Endothelial cell of umbilical vein (primary cell): Measurements from ENCODE around the gene EFNB3. TPM values are rescaled to one million over a fixed set of nuclear protein-coding genes. Genes with fewer than 3 reads are reported as not detected.

Experiments used
- BruUV-seq: library from RNA; stranded (reverse); fragments of 400-500 nt; replicated peaks from 2 replicates; lab custom pipeline; 2021; lab: Mats Ljungman, UMichigan
- CTCF ChIA-PET: fragments of 300-600, 350-600 bp; sonication (Branson Sonifier 250); formaldehyde crosslinking; loops from one replicate; lab custom pipeline; 2021; ENCODE audit warnings: antibody characterized with exemption, inconsistent platforms; lab: Charles Lee
- POLR2A ChIA-PET: fragments of 300-600, 350-600 bp; sonication (Branson Sonifier 250); formaldehyde crosslinking; loops from one replicate; lab custom pipeline; 2021; ENCODE audit warnings: antibody characterized with exemption, inconsistent platforms; lab: Charles Lee
- DNase-seq: peaks from one replicate; pipeline ENCODE4 v3.0.0-alpha.2; 2011; ENCODE audit warnings: low read depth, low spot score
- FAIRE-seq: peaks from 2 replicates; lab custom pipeline; 2011; peaks lifted over from hg19 to GRCh38; lab: Jason Lieb, UNC
- H2AFZ ChIP-seq: 2 replicates; pipeline ENCODE4 v1.6.0; 2012; ENCODE audit warnings: low read depth, low read length, control low read depth, inconsistent platforms
- H3K27ac ChIP-seq: 2 replicates; pipeline ENCODE4 v1.5.1; 2011; ENCODE audit warnings: low read depth, mild to moderate bottlenecking, control low read depth, low read length, moderate library complexity; ENCODE audit not compliant: insufficient read depth
- H3K27me3 ChIP-seq, 2 experiments: 2 replicates each; pipeline versions ENCODE4 v1.6.0 to v1.6.1; 2011; ENCODE audit warnings: low read length in 2 of 2, mixed read lengths in 1 of 2; ENCODE audit not compliant: control insufficient read depth in 2 of 2, insufficient read depth in 2 of 2
- H3K36me3 ChIP-seq, 2 experiments: 2 replicates in 1 of 2; 3 replicates in 1 of 2; pipeline ENCODE4 v1.5.1; 2011; ENCODE audit warnings: low read length in 2 of 2, mild to moderate bottlenecking in 1 of 2, moderate library complexity in 1 of 2; ENCODE audit not compliant: control insufficient read depth in 2 of 2, insufficient read depth in 2 of 2; ENCODE audit errors: extremely low read depth in 1 of 2
- H3K4me1 ChIP-seq: 3 replicates; pipeline ENCODE4 v1.5.1; 2011; ENCODE audit warnings: mild to moderate bottlenecking, low read length; ENCODE audit not compliant: control insufficient read depth, insufficient read depth; ENCODE audit errors: extremely low read depth
- H3K4me2 ChIP-seq: 2 replicates; pipeline ENCODE4 v1.6.1; 2011; ENCODE audit warnings: low read length, control low read depth, mixed read lengths; ENCODE audit not compliant: insufficient read depth
- H3K4me3 ChIP-seq, 3 experiments: fragments of 200-600 bp in 1 of 3; sonication (generic), shearing (Covaris generic) in 1 of 3; replicated peaks in 1 of 3; 2 replicates each; pipeline ENCODE4 v1.5.1; 2011 to 2016; ENCODE audit warnings: control low read depth in 3 of 3, low read length in 3 of 3, mild to moderate bottlenecking in 2 of 3, inconsistent platforms in 1 of 3, low read depth in 1 of 3, moderate library complexity in 1 of 3; ENCODE audit not compliant: insufficient read depth in 1 of 3
- H3K79me2 ChIP-seq: 2 replicates; pipeline ENCODE4 v1.6.0; 2012; ENCODE audit warnings: low read length, inconsistent platforms; ENCODE audit not compliant: control insufficient read depth, insufficient read depth
- H3K9ac ChIP-seq: replicated peaks from 2 replicates; pipeline ENCODE3; 2011; ENCODE audit warnings: low read length, control low read depth; ENCODE audit not compliant: insufficient read depth; ENCODE audit errors: extremely low read depth
- H3K9me1 ChIP-seq: replicated peaks from 3 replicates; pipeline ENCODE4 v1.6.0; 2011; ENCODE audit warnings: mild to moderate bottlenecking, low read length; ENCODE audit not compliant: control insufficient read depth, insufficient read depth; ENCODE audit errors: extremely low read depth
- H3K9me3 ChIP-seq: replicated peaks from 2 replicates; pipeline ENCODE4 v1.5.1; 2012; ENCODE audit warnings: low read length, inconsistent platforms; ENCODE audit not compliant: control insufficient read depth, insufficient read depth
- H4K20me1 ChIP-seq: replicated peaks from 2 replicates; pipeline ENCODE3; 2011; ENCODE audit warnings: mild to moderate bottlenecking, low read length; ENCODE audit not compliant: control insufficient read depth, insufficient read depth; ENCODE audit errors: extremely low read depth
- CTCF ChIP-seq, 2 donors: IDR thresholded peaks; 1 replicate in 1 of 2; 2 replicates in 1 of 2; pipeline ENCODE4 v1.5.1; 2011; ENCODE audit warnings: low read length in 2 of 2, mild to moderate bottlenecking in 2 of 2, moderate library complexity in 2 of 2, control low read depth in 1 of 2, inconsistent platforms in 1 of 2, low read depth in 1 of 2; ENCODE audit not compliant: insufficient read depth in 1 of 2; ENCODE audit errors: extremely low read depth in 1 of 2
- EZH2 ChIP-seq: IDR thresholded peaks from 2 replicates; pipeline ENCODE4 v1.6.1; 2012; ENCODE audit warnings: borderline replicate concordance, low read depth, mild to moderate bottlenecking, moderate library complexity, low read length, inconsistent platforms; ENCODE audit not compliant: severe bottlenecking
- FOS ChIP-seq: IDR thresholded peaks from 2 replicates; pipeline ENCODE4 v1.6.1; 2011; ENCODE audit warnings: mild to moderate bottlenecking, low read length, moderate library complexity, borderline replicate concordance; ENCODE audit not compliant: insufficient read depth
- GATA2 ChIP-seq: IDR thresholded peaks from 2 replicates; pipeline ENCODE4 v1.7.0; 2011; ENCODE audit warnings: low read depth, mild to moderate bottlenecking, moderate library complexity, mixed read lengths, low read length; ENCODE audit not compliant: insufficient read length, insufficient read depth
- JUN ChIP-seq: IDR thresholded peaks from 2 replicates; pipeline ENCODE4 v1.6.1; 2011; ENCODE audit warnings: borderline replicate concordance, low read depth; ENCODE audit not compliant: insufficient read length, insufficient read depth
- MAX ChIP-seq: IDR thresholded peaks from 2 replicates; pipeline ENCODE4 v1.6.1; 2011; ENCODE audit not compliant: insufficient read depth, insufficient read length
- MYC ChIP-seq: IDR thresholded peaks from one replicate; pipeline ENCODE4 v1.6.1; 2011; ENCODE audit warnings: mild to moderate bottlenecking, low read depth, low read length
- POLR2A ChIP-seq: IDR thresholded peaks from 2 replicates; pipeline ENCODE4 v1.6.1; 2012; ENCODE audit warnings: low read depth, mild to moderate bottlenecking, control low read depth, low read length
- POLR2AphosphoS5 ChIP-seq: IDR thresholded peaks from 2 replicates; pipeline ENCODE4 v1.6.1; 2012; ENCODE audit warnings: low read depth, mild to moderate bottlenecking, control low read depth, low read length, moderate library complexity; ENCODE audit not compliant: insufficient read depth
- dilution Hi-C: fragments of 300-500 bp; cut with MboI; formaldehyde crosslinking; loops from one replicate; pipeline ENCODE4 v1.15.0; 2019; ENCODE audit warnings: low sequenced_read_pairs; ENCODE audit not compliant: extremely low pct_ligation_motif_present
- intact Hi-C: fragments of 100-400 bp; cut with micrococcal nuclease; formaldehyde crosslinking; loops from one replicate; pipeline ENCODE4 v1.10.0; 2022
- polyA plus RNA-seq, 4 experiments: library from polyadenylated mRNA; depleted of rRNA in 3 of 4; stranded (reverse) in 3 of 4; unstranded in 1 of 4; fragments of >200 nt; gene quantifications; 2 replicates each; pipeline versions ENCODE4 v1.2.1 to v1.2.3, GENCODE V29; 2011 to 2012; ENCODE audit warnings: missing spikeins in 1 of 4
- total RNA-seq: library from RNA; stranded (reverse); gene quantifications from 2 replicates; pipeline ENCODE4 v1.2.3, GENCODE V29; 2021

Gene EFNB3
- total and polyA plus RNA-seq, 2 donors (not counting 3 experiments of a cell fraction or from before 2014, with no cell fraction given), result 1.1 to 2.9 TPM

GRCh38 chr17:7717756-7718350 lies 12.9 kb downstream of the EFNB3 start:
- TF ChIP-seq POLR2A, result no peak
- no peak for TF ChIP-seq MAX
- TF ChIP-seq EZH2, result no peak
- no peak for TF ChIP-seq FOS
- TF ChIP-seq POLR2AphosphoS5, result no peak
- TF ChIP-seq MYC, result no peak
- TF ChIP-seq GATA2, result no peak
- TF ChIP-seq CTCF (IDR thresholded peaks at IDR 0.05; ENCODE audit: extremely low read depth in 1 of 2, insufficient read depth in 1 of 2, low read depth in 1 of 2, low read length in 2 of 2), result no peak
- no peak for TF ChIP-seq JUN
- BruUV-seq, result no TSS peak
- Histone ChIP-seq H3K4me3 (peak overlapping the region; percentile 53 to 69 (median 63)), H4K20me1 (no peaks in the 10 kb centered on the region), H3K27ac (no peak overlapping the region), H3K9ac (no peak overlapping the region), H3K9me1 (no peaks in the 10 kb centered on the region), H3K9me3 (no peaks in the 10 kb centered on the region), H3K79me2 (no peaks in the 10 kb centered on the region), H3K36me3 (no peaks in the 10 kb centered on the region), H3K4me1 (peaks cover 5% of the 10 kb centered on the region), H3K4me2 (peak overlapping the region; percentile 89), H3K27me3 (peaks cover 23 to 32% of the 10 kb centered on the region in 2 experiments), H2AFZ (peak overlapping the region; percentile 98)
- no peak for FAIRE-seq
- dilution Hi-C loops, result no loop called here
- DNase-seq, result no peak
- ChIA-PET POLR2A (no interaction called here), CTCF (interaction anchor here (0.7 to 4.5 kb wide), 9 partner anchors 13 to 324 kb away, joined by 3 to 45 read pairs (median 6); partner anchors contain the start of genes EFNB3, FXR2, SAT2 and TP53)
- intact Hi-C loops, result loop anchor here (1.0 kb wide), 3 partner anchors 13 to 84 kb away; partner anchors contain the start of genes EFNB3 and WRAP53
